ENCODE measurements around the gene LIF. TPM values are rescaled to one million over a fixed set of nuclear protein-coding genes. Genes with fewer than 3 reads are reported as not detected.

LIF gene
- total and polyA plus RNA-seq, 2 of the 4 experiments (the other 2 are of a cell fraction): 130 to 214 TPM

DNA sequence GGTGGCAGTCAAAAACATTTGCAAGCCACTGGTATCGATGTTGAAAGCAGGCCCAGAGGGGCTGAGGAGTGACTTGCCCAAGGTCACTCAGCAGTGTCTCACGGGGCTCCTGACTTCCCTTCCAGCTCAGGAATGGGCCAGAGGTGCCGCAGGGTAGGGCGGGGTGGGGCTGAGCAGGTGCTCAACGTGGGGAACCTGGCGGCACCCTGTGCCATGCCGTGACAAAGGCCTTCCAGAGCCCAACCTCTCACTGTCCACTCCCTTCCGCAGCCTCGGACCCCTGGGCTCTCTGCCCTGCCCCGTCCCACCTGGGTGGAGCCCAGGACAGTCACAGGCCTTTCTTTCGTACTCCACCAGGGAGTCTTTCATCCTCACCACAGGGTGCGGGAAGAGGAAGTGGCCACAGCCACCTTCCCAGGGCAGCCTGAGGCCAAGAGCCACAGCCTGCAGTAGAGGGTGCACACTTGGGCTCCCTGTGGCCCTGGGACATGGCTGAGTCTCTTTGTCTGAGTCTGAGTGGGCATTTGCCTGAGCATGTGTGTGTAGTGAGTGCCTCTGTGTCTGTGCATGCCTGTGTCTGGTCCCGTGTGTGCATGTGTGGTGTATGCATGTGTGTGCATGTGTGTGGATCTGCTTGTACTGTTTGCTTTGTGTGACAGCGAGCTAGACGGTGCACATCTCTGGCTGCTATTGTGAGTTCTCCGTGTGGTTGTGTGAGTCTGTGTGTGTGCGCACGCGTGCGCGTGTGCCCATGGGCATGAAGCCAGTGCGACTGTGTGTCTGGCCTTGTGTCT, 6.0 kb upstream of the LIF start:
- peak overlapping the region; percentile 97 for H3K14ac ChIP-seq (replicated peaks; ENCODE audit: low read depth, low read length)
- in situ Hi-C loops (cut with MboI; ENCODE audit: low sequenced_read_pairs) (no loop called here), dilution Hi-C loops (cut with HindIII; ENCODE audit: low sequenced_read_pairs, unreplicated experiment) (no loop called here), intact Hi-C loops (cut with micrococcal nuclease) (no loop called here)
- H2BK120ac ChIP-seq (ENCODE audit: low read depth, low read length): peak overlapping the region; percentile 96
- WGBS, 2 experiments (ENCODE audit: extremely low coverage in 2 of 2, insufficient read length in 1 of 2): 70% methylated on average over 10 of the region's 22 CpGs; no CpG with 5 or more reads in 1 of the 2 experiments
- peak overlapping the region; percentile 95 for H3K4ac ChIP-seq (ENCODE audit: low read depth, low read length)
- H3K4me3 ChIP-seq (ENCODE audit: insufficient read depth, low read depth, low read length): no peak overlapping the region
- ATAC-seq (ENCODE audit: low read depth) (no peak), DNase-seq (no peak)
- BruUV-seq (replicated peaks): no TSS peak
- TF ChIP-seq MAFK (IDR thresholded peaks at IDR 0.05; ENCODE audit: low read depth, low read length): no peak
- peak; percentile 7; the same call in 1 of the 2 replicates for TF ChIP-seq POLR2A (IDR thresholded peaks at IDR 0.05; ENCODE audit: low read depth, low read length)
- TF ChIP-seq RAD21 (IDR thresholded peaks at IDR 0.05; ENCODE audit: low read length): no peak
- H4K5ac ChIP-seq (ENCODE audit: low read depth, low read length): peak overlapping the region; percentile 87
- peak overlapping the region; percentile 76 for H3K27ac ChIP-seq (ENCODE audit: insufficient read depth, low read length)
- H2AK9ac ChIP-seq (replicated peaks; ENCODE audit: low read depth, low read length, poor library complexity): peak overlapping the region; percentile 92
- ChIA-PET POLR2A (ENCODE audit: unreplicated experiment) (no interaction called here), CTCF (no interaction called here)
- H2BK15ac ChIP-seq (ENCODE audit: low read depth, low read length): peak overlapping the region; percentile 99
- peak overlapping the region; percentile 88 for H2AFZ ChIP-seq (replicated peaks; ENCODE audit: low read length, poor library complexity)
- peaks cover 16% of the 10 kb centered on the region for H3K9me1 ChIP-seq (ENCODE audit: insufficient read depth, low read length)
- H2BK5ac ChIP-seq (ENCODE audit: low read depth, low read length, poor library complexity, severe bottlenecking): peak overlapping the region; percentile 70
- peak overlapping the region; percentile 66; the same call in 1 of the 2 replicates for H3K56ac ChIP-seq (ENCODE audit: extremely low read depth, insufficient read depth, low read length)
- peak overlapping the region; percentile 90 for H3K23ac ChIP-seq (ENCODE audit: low read depth, low read length)
- peak overlapping the region; percentile 97 for H4K91ac ChIP-seq (ENCODE audit: insufficient read depth, low read depth, low read length)
- H2AK5ac ChIP-seq (ENCODE audit: low read depth, low read length): peak overlapping the region; percentile 100
- H3K9ac ChIP-seq (ENCODE audit: low read depth, low read length): peak overlapping the region; percentile 50
- no peaks in the 10 kb centered on the region for H4K20me1 ChIP-seq (ENCODE audit: insufficient read depth, low read length)
- H3K79me1 ChIP-seq (ENCODE audit: low read depth in 1 of 2, low read length in 2 of 2): peaks cover 0 to 4% of the 10 kb centered on the region in 2 experiments; a peak in 2 of 4 replicates
- H4K8ac ChIP-seq (ENCODE audit: low read depth in 2 of 2, low read length in 2 of 2): peak overlapping the region; percentile 98
- H3K36me3 ChIP-seq (ENCODE audit: control insufficient read depth, insufficient read depth, low read length): no peaks in the 10 kb centered on the region
- H3K4me2 ChIP-seq (ENCODE audit: low read depth, low read length): no peak overlapping the region
- H3K4me1 ChIP-seq (ENCODE audit: control insufficient read depth, insufficient read depth, low read length): peaks cover 48% of the 10 kb centered on the region
- peak overlapping the region; percentile 66 for H3K18ac ChIP-seq (ENCODE audit: low read depth, low read length)
- no peaks in the 10 kb centered on the region for H3K27me3 ChIP-seq (ENCODE audit: control insufficient read depth, insufficient read depth, low read length)
- no peaks in the 10 kb centered on the region for H3K9me3 ChIP-seq (ENCODE audit: control insufficient read depth, insufficient read depth, low read length)
- H2BK20ac ChIP-seq (ENCODE audit: low read depth, low read length): peak overlapping the region; percentile 89
